CD4-positive, alpha-beta T cell treated with Interleukin-15 for 1 hour (primary cell): ENCODE measurements around the gene ASNSD1.
"Not testable (repeated sequence)": the region's sequence is repeated elsewhere in the genome, so short reads cannot be mapped to it uniquely, and the experiment has no call there.

ENCODE experiments used
- DNase-seq: peaks from one replicate; pipeline ENCODE4 v3.0.0-alpha.2; 2020

Gene ASNSD1

GRCh38 chr2:189696223-189696622 lies 35.0 kb downstream of the ASNSD1 start:
- no peak for DNase-seq

DNA sequence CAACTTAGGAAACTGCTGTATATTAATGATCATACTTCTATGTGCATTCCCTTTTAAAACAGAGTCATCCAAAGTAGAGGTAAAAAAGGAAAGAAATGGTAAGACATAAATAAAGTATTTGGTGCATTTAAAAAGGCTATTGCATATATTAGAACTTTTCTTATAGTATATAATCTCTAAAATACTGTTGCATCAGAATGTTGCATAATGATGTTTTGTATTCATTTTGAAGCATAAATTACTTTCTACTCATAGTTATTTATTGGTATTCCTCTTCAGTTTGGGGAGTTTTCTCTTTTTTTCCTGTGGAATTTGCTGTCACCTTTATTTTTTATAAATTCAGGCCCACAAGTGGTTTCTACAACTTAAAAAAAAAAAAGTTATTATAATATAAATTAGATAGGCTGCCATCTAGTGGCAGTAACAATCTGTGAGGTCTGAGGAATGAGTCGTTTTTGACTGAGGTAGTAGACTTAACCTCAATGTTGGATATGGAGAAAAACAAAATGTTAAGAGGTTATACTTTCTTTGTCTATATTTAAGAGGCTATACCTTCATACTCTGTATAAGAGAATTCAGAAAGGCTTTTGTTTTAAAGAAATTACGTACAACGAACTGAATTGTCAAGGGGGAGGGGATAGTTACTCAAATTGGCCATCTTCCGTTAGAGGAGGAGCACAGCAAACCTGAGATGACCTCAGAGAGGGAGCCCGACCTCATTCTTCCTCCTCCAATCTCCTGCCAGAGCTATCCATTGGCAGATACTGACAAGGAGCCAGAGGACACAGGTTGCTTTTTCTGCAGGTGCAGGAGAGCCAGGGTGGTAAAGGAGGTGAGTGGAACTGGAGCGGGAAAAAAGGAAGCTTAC lies 37.0 kb downstream of the ASNSD1 start:
- no peak for DNase-seq

GRCh38 chr2:189700681-189701080 lies 39.4 kb downstream of the ASNSD1 start:
- DNase-seq, result no peak

- no peak for DNase-seq
These were observed 40.8 kb downstream of the ASNSD1 start for GRCh38 chr2:189702071-189702470.

DNA sequence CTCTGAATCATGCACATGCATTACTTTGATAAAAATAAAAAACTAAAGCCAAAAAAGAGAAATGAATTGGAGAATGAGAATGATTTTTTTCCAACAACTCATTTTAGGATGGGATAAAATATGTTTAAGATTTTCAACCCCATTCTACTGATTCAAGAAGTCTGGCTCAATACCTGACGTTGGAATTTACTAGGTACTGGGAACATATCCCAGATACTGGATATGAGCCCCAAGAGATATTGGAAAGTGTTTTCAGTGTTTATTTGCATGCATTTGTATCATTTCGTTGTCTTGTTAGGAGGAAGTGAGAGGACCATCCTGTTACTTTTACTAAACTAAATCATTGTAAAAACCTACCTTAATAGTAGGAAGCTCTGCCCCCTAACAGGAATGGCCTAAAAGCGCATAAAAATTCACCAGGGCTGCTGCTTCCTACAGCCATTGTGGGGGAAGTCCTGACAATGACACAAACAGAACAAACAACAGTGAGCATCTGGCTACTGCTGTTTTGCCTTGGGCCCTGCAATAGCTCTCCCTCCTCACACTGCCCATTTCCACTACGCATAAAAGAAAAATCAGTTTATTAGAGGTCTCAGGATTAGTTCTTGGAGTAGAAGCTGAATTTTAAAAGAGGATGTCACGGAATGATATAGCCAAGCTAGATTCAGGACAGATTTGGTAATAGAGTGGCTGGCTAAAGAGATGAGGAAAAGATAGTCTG lies 48.4 kb downstream of the ASNSD1 start:
- DNase-seq, result no peak

DNA sequence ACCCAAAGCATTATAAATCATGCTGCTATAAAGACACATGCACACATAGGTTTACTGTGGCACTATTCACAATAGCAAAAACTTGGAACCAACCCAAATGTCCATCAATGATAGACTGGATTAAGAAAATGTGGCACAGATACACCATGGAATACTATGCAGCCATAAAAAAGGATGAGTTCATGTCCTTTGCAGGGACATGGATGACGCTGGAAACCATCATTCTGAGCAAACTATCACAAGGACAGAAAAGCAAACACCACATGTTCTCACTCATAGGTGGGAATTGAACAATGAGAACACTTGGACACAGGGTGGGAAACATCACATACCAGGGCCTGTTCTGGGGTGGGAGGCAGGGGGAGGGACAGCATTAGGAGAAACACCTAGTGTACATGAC lies 56.3 kb downstream of the ASNSD1 start:
- not testable (repeated sequence) for DNase-seq

- no peak for DNase-seq
These were observed 58.3 kb downstream of the ASNSD1 start for GRCh38 chr2:189719571-189719970.
